A673 (cell line): ENCODE results near the gene TEX22. TPM values are rescaled to one million over a fixed set of nuclear protein-coding genes. Genes with fewer than 3 reads are reported as not detected.

Source experiments
- BruUV-seq: library from RNA; stranded (reverse); fragments of 400-500 nt; replicated peaks from 2 replicates; lab custom pipeline; 2021; lab: Mats Ljungman, UMichigan
- CTCF ChIA-PET: fragments of 300-600 bp; sonication (Branson Sonifier 250); formaldehyde crosslinking; loops from one replicate; lab custom pipeline; 2022; ENCODE audit warnings: antibody characterized with exemption; lab: Charles Lee
- POLR2A ChIA-PET: fragments of 300-600 bp; sonication (Branson Sonifier 250); formaldehyde crosslinking; loops from one replicate; lab custom pipeline; 2022; ENCODE audit warnings: antibody characterized with exemption; ENCODE audit not compliant: low non-redundant PET; lab: Charles Lee
- DNase-seq: peaks from one replicate; pipeline ENCODE4 v3.0.0-alpha.2; 2015; ENCODE audit warnings: low spot score
- H3K27ac ChIP-seq: fragments of 200-600 bp; sonication (generic); 2 replicates; pipeline ENCODE4 v1.5.1; 2016; ENCODE audit warnings: mixed run types, low read depth, mild to moderate bottlenecking, mixed read lengths, antibody characterized with exemption, low read length; ENCODE audit not compliant: poor library complexity, severe bottlenecking
- H3K27me3 ChIP-seq: fragments of 200-600 bp; sonication (generic); replicated peaks from 2 replicates; pipeline ENCODE4 v1.6.1; 2017; ENCODE audit warnings: mixed run types, low read depth, mild to moderate bottlenecking, mixed read lengths, antibody characterized with exemption, low read length; ENCODE audit not compliant: insufficient read depth, poor library complexity
- H3K36me3 ChIP-seq: fragments of 200-600 bp; sonication (generic); 2 replicates; pipeline ENCODE4 v1.6.1; 2016; ENCODE audit warnings: mixed run types, mild to moderate bottlenecking, mixed read lengths, antibody characterized with exemption, low read length; ENCODE audit not compliant: insufficient read depth, poor library complexity, severe bottlenecking
- H3K4me1 ChIP-seq: fragments of 200-600 bp; sonication (generic); 2 replicates; pipeline ENCODE4 v1.6.1; 2017; ENCODE audit warnings: mixed run types, mild to moderate bottlenecking, mixed read lengths, antibody characterized with exemption, low read length; ENCODE audit not compliant: insufficient read depth, poor library complexity, severe bottlenecking
- H3K4me3 ChIP-seq: fragments of 200-600 bp; sonication (generic); 2 replicates; pipeline ENCODE4 v1.5.1; 2016; ENCODE audit warnings: low read depth, mixed run types, mild to moderate bottlenecking, mixed read lengths, low read length; ENCODE audit not compliant: poor library complexity, severe bottlenecking
- H3K9me3 ChIP-seq: fragments of 200-600 bp; sonication (generic); 2 replicates; pipeline ENCODE4 v1.6.1; 2016; ENCODE audit warnings: mixed run types, low read depth, mild to moderate bottlenecking, mixed read lengths, antibody characterized with exemption, low read length; ENCODE audit not compliant: poor library complexity, severe bottlenecking
- CTCF ChIP-seq: fragments of 300-800, 200-600 bp; sonication (generic); conservative IDR thresholded peaks from 2 replicates; pipeline ENCODE4 v1.5.1; 2017; ENCODE audit warnings: low read depth, mild to moderate bottlenecking, antibody characterized with exemption, low read length, moderate library complexity, mixed read lengths
- EZH2 ChIP-seq: fragments of 200-600 bp; sonication (generic); IDR thresholded peaks from 2 replicates; pipeline ENCODE4 v1.6.1; 2017; ENCODE audit warnings: borderline replicate concordance, low read depth, mild to moderate bottlenecking, mixed read lengths, antibody characterized with exemption, low read length; ENCODE audit not compliant: poor library complexity, severe bottlenecking
- intact Hi-C: fragments of 100-400 bp; cut with micrococcal nuclease; formaldehyde crosslinking; loops from one replicate; pipeline ENCODE4 v1.10.0; 2022; ENCODE audit not compliant: unreplicated experiment
- total RNA-seq: library from RNA; stranded (reverse); gene quantifications from 2 replicates; pipeline ENCODE4 v1.2.3, GENCODE V29; 2021

Gene TEX22
- total RNA-seq, 1 experiment from 2014 or later, result 2.7 TPM

GRCh38 chr14:105377555-105378182 is 20.7 kb upstream of the TEX22 start:
- Histone ChIP-seq H3K9me3 (no peaks in the 10 kb centered on the region), H3K27me3 (no peaks in the 10 kb centered on the region), H3K4me3 (no peak overlapping the region), H3K36me3 (no peaks in the 10 kb centered on the region), H3K27ac (no peak overlapping the region), H3K4me1 (no peaks in the 10 kb centered on the region)
- no TSS peak for BruUV-seq
- no peak for TF ChIP-seq CTCF
- no peak for TF ChIP-seq EZH2
- CTCF ChIA-PET, result no interaction called here
- POLR2A ChIA-PET, result no interaction called here
- DNase-seq, result no peak
- intact Hi-C loops, result no loop called here

GRCh38 chr14:105378199-105378598 is 20.1 kb upstream of the TEX22 start:
- TF ChIP-seq EZH2 (no peak), CTCF (no peak)
- H3K27ac ChIP-seq, result no peak overlapping the region
- H3K27me3 ChIP-seq, result no peaks in the 10 kb centered on the region
- H3K36me3 ChIP-seq, result no peaks in the 10 kb centered on the region
- H3K4me1 ChIP-seq, result no peaks in the 10 kb centered on the region
- CTCF ChIA-PET, result no interaction called here
- POLR2A ChIA-PET, result no interaction called here
- H3K4me3 ChIP-seq, result no peak overlapping the region
- intact Hi-C loops, result no loop called here
- no TSS peak for BruUV-seq
- H3K9me3 ChIP-seq, result no peaks in the 10 kb centered on the region
- DNase-seq, result no peak

- Histone ChIP-seq H3K4me3 (no peak overlapping the region), H3K36me3 (no peaks in the 10 kb centered on the region), H3K4me1 (no peaks in the 10 kb centered on the region), H3K27ac (no peak overlapping the region), H3K27me3 (no peaks in the 10 kb centered on the region), H3K9me3 (no peaks in the 10 kb centered on the region)
- BruUV-seq, result no TSS peak
- CTCF ChIA-PET, result no interaction called here
- intact Hi-C loops, result no loop called here
- POLR2A ChIA-PET, result no interaction called here
- TF ChIP-seq EZH2 (no peak), CTCF (no peak)
- DNase-seq, result no peak
These were observed 19.3 kb upstream of the TEX22 start for GRCh38 chr14:105378873-105379685.
